HS-27A (cell line): ENCODE results near the gene KRT13.

Source experiments
- DNase-seq: peaks from one replicate; pipeline ENCODE4 v3.0.0-alpha.2; 2012; ENCODE audit warnings: low read depth, missing footprints

KRT13 gene

DNA sequence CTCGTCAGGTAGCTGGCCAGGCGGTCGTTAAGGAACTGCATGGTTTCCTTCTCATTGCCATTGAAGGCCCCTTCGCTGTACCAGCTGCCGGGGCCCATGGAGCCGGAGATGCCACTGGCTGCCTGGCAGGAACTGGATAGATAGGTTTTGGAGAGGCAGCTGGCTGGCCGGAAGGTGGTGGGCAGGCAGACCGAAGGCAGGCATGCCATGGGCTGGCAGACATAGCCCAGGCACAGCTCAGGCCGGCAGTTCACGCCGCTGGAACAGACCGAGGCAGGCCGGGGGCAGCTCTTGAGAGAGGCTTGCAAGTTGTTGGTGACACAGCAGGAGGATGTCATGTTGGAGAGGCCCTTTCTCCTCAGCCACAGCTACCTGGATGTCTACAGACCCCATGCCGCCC is 38.4 kb downstream of the KRT13 start, which contains the start of gene KRT32:
KRT32 (minus strand) TSS at position 399 of the 400 bp plus-strand sequence; CDS start at position 338, 61 bp downstream.
- no peak for DNase-seq

DNA sequence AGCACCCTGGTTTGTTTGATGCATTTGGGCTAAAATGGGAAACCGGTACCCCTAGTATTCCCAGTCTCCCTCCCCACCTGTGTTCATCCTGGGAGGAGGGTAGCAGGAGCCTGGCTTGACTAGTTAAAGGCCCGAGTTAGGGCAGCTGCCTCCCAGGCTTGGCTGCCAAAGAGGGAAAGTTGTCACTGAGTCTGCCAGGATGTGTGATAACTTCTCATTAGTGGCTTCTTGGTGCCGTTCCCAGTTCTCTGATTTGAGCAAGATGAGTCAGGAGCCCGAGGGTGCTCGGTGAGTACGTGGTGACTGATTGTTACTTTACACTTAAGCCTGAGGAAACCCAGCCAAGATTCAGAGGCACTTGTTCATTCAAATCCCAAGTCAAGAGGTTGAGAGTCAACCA is 40.7 kb downstream of the KRT13 start:
- peak; percentile 43 for DNase-seq

DNA sequence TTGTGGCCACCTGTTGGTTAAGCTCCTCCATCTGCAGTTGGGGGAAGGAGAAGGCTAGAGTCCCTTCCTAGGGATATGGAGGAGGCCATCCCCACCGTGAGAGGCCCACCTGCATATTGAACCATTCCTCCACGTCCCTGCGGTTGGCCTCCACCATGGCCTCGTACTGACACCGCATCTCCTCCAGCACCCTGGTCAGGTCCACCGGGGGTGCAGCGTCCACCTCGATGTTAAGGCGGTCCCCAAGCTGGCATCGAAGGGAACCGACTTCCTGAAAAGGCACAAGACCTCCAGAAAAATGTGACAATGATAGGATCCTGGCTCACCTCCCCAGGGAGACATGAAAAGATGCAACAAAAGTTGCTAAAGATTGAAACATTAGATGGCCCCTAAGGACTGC is 41.2 kb downstream of the KRT13 start:
- DNase-seq, result no peak

DNA sequence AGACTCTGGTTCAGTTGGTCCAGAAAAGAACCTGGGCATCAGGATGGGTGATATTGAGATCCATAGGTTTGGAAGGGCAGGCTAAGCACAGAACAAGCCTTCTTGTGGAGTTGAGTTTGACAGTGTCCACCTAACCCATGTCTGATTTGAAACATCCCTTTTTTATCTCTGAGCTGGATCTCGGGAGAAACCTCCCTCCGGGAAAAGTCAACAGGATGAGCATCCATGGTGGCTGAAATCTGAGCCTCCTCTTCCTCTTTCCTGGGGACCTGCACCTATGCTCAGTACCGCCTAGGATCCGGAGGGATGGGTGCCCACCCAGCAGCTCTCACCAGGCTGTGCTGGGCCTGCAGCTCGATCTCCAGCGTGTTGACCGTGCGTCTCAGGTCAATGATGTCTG is 41.7 kb downstream of the KRT13 start:
- no peak for DNase-seq

DNA sequence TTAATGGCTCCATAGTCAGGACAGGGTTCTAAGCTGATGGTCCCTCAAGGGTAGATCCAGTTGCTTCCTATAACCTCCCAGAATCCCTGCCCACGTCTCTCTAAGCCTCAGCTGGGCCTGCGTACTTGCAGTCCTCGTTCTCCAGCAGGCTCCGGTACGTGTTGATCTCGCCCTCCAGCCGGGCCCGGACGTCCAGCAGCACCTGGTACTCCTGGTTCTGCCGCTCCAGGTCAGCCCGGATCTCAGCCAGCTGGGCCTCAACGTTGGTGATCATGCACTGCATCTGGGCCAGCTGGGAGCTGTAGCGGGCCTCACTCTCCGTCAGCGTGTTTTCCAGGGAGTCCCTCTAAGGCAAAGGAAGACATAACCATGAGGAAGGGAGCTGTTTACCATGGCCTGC is 42.7 kb downstream of the KRT13 start:
- DNase-seq, result no peak

DNA sequence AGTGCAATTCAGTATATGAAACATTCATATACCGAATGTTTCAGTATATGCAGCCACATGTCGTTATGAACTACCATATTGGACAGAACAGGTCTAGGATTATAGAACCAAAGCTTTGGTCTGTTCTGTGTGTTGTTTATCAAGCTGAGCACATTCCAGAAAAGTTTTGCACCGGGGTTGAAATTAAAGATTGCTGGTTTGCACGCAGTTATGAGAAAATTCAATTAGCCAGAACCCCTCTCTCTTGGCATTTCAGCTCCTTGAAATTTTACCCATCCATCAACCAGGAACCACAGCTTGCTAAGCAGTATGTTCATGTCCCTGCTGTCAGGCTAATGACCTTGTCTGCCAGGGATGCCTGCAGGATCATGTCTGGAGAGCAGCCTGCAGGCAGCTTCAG is 47.7 kb downstream of the KRT13 start:
- no peak for DNase-seq

DNA sequence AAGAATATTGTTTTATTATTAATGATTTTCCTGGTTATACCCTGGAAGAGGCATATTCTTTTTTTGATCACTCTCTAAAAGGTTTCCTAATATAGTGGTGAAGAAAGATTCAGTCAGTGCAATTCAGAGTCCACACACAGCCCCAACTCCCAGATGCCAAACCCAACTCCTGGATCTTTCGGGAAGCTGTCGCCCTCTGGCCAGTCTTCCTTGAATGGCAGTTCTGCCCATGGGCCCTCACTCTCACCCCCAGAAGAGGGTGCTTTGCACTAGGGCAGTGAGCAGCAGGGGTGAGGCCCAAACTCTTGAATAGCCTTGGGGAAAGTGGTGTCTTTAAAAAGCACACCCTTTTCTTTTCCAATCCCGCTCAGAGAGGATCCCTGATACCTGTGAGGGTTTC is 49.2 kb downstream of the KRT13 start:
- DNase-seq, result no peak

DNA sequence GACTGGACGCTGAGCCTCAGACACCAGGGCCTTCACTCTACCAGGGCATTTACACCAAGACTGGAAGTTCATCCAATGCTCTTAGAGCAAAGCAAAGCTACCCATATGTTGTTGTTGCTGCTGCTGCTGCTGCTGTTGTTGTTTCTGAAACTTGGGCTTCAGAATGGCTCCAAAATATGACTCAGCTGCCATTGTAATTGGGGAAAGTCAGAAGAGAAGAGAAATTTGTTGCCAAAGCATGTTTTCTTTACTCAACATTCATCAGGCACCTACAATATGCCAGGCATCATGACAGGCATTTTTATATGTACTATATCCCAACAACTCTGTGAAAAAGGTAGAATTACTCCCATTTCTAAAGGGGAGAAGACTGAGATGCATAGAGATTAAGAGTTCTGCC is 50.2 kb downstream of the KRT13 start:
- no peak for DNase-seq

DNA sequence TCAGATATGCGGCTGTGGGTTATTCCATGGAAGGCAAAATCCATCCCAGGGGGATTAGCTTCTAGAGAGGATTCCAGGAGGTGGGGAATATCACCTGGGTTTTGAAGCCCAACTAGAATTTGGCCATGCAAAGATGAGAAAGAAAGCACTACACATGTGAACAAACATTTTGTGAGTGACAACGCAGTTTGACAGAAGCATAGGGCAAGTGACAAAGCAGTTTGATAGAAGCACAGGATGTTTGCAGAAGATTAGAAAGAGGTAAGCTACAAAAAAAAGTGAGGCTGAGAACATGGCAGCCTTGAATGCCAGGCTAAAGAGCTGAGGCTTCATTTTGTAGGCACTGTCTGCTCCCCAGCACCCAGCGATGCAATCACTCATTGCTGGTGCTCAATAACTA is 52.3 kb downstream of the KRT13 start:
- no peak for DNase-seq

DNA sequence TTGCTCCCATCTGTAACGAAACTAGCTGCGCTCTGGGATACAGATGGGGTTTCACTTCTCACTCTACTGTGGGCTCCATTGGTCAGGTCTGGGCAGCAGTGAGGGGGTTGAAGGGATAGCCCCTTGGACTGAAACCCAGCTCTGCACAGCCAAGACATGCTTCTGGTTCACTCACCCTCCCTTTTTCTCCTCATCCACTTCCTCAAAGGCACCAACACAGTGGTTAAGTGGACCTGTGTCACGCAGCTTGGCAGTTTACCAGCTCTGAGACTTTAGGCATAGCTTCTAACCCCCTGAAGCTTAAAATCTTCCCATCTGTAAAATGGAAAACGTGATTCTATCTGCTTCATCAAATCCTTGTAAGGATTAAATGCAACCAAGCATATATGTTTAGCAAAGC is 53.1 kb downstream of the KRT13 start:
- DNase-seq, result no peak

DNA sequence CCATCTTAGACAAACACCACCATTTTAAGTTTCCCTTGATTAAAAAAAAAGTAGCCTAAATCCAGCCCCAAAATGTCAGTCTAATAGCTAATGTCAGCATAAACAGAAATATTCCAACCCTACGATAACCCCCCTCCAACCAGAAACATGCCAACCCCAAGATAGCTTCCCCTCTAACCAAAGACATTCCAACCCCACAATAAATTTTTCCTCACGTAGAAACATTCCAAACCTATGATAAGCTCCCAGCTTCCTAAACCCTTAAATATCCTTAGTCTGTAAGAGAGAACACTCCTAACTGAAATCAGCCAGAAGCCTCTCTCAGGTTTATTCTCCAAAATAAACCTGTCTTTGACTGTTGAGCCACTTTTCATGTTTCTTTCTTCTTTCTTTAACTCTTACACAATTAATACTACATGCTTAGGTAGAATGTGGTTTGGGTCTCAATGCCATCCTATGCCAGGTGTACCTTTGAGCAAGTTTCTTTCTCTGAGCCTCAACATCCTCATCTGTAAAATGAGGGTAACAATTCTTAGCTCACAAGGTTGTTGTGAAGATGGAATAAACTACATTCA is 54.2 kb downstream of the KRT13 start:
- DNase-seq, result no peak
